BLaER1 treated with 17β-estradiol and CSF1 and Interleukin-3, amounts not matched to agents 10 nM and 100 nM (cell line): Measurements from ENCODE around the gene GABBR2.

ENCODE experiments used
- H3K27ac ChIP-seq, 11 experiments: shearing (Covaris generic); formaldehyde crosslinking; 2 replicates each; pipeline ENCODE4 v1.8.1; 2022
- H3K27me3 ChIP-seq, 11 experiments: shearing (Covaris generic); formaldehyde crosslinking; 2 replicates each; pipeline ENCODE4 v1.8.1; 2022
- H3K36me3 ChIP-seq, 11 experiments: shearing (Covaris generic); formaldehyde crosslinking; 2 replicates each; pipeline ENCODE4 v1.8.1; 2022
- H3K4me1 ChIP-seq, 10 experiments: shearing (Covaris generic); formaldehyde crosslinking; 2 replicates each; pipeline ENCODE4 v1.8.1; 2022
- H3K4me2 ChIP-seq, 11 experiments: shearing (Covaris generic); formaldehyde crosslinking; 2 replicates each; pipeline ENCODE4 v1.8.1; 2022
- H3K4me3 ChIP-seq, 10 experiments: shearing (Covaris generic); formaldehyde crosslinking; 2 replicates each; pipeline ENCODE4 v1.8.1; 2022
- H3K9ac ChIP-seq, 11 experiments: shearing (Covaris generic); formaldehyde crosslinking; 2 replicates each; pipeline ENCODE4 v1.8.1; 2022
- H3K9me3 ChIP-seq, 11 experiments: shearing (Covaris generic); formaldehyde crosslinking; replicated peaks in 1 of 11; 2 replicates each; pipeline ENCODE4 v1.8.1; 2022
- H4K20me1 ChIP-seq, 11 experiments: shearing (Covaris generic); formaldehyde crosslinking; 2 replicates each; pipeline ENCODE4 v1.8.1; 2022
- Cebpa-rat ChIP-seq, 11 experiments: shearing (Covaris generic); IDR thresholded peaks; 2 replicates each; pipeline ENCODE4 v1.8.1; 2022

Gene GABBR2

DNA sequence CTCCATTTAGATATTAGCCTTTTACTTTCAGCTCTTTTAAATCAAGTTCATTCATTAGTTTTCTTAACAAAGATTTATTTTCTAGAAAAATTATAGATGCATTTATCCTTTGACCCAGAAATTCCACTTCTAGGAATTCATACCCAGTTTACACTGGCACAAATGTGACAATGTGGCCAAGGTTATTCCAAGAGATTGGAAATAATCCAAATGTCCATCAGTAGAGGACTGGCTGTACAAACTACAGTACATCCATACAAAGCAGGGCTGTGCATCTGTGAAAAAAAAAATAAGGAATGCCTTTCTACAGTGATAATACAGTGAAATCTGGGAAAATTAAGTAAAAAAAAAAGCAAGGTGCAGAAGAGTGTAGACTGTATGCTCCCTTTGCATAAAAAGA, 149.2 kb downstream of the GABBR2 start:
- no peak overlapping the region for H3K4me2 ChIP-seq
- peaks cover 0 to 4% (median 0%) of the 10 kb centered on the region in 10 experiments; a peak in 2 of 20 replicates for H3K4me1 ChIP-seq
- no peak for TF ChIP-seq Cebpa-rat (IDR thresholded peaks at IDR 0.05)
- no peaks in the 10 kb centered on the region for H3K36me3 ChIP-seq
- H3K9me3 ChIP-seq, result no peaks in the 10 kb centered on the region
- H4K20me1 ChIP-seq, result no peaks in the 10 kb centered on the region
- H3K27me3 ChIP-seq, result no peaks in the 10 kb centered on the region
- no peak overlapping the region for H3K27ac ChIP-seq
- no peak overlapping the region for H3K9ac ChIP-seq
- H3K4me3 ChIP-seq, result no peak overlapping the region

DNA sequence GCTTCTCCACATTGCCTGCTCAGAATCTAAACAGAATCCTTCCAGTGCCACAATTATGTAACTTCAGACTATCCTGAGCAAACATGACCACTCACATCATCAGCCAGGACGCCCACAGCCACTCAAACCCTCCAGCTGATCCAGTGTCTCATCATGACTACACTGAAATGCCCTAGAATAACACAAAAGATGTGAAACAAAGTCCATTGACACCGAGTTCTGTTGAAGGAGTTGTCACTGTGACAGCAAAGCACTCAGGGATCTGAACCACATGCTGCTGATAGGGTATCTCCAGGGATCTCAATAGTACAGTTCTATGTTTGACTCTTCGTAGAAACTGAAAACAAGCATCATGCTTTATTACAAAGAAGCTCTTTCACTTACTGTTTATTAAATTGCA, 150.2 kb downstream of the GABBR2 start:
- Histone ChIP-seq H3K36me3 (no peaks in the 10 kb centered on the region), H3K27me3 (no peaks in the 10 kb centered on the region), H3K4me3 (no peak overlapping the region), H4K20me1 (no peaks in the 10 kb centered on the region), H3K4me1 (peaks cover 0 to 4% (median 0%) of the 10 kb centered on the region in 10 experiments; a peak in 2 of 20 replicates), H3K4me2 (no peak overlapping the region), H3K9me3 (no peaks in the 10 kb centered on the region), H3K27ac (no peak overlapping the region), H3K9ac (no peak overlapping the region)
- no peak for TF ChIP-seq Cebpa-rat (IDR thresholded peaks at IDR 0.05)

DNA sequence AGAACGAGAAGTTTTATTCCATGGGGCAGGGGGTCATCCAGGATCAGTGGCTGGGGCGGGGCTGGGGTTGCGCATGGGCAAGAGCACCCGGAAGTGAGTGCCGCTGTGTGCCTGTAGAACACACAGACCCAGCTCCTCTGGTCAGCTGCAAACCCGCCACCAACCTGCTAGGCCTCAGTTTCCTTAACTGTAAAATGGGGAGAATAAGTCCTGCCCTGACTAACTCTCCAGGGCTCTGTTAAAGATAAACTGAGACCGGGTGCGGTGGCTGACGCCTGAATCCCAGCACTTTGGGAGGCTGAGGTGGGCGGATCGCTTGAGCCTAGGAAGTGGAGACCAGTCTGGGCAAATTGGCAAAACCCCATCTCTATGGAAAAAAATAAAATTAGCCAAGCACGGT, 152.2 kb downstream of the GABBR2 start:
- no peaks in the 10 kb centered on the region for H3K27me3 ChIP-seq
- TF ChIP-seq Cebpa-rat (IDR thresholded peaks at IDR 0.05), result no peak
- no peaks in the 10 kb centered on the region for H3K9me3 ChIP-seq
- no peak overlapping the region for H3K4me3 ChIP-seq
- H3K4me2 ChIP-seq, result no peak overlapping the region
- no peaks in the 10 kb centered on the region for H4K20me1 ChIP-seq
- no peak overlapping the region for H3K9ac ChIP-seq
- H3K4me1 ChIP-seq, result no peaks in the 10 kb centered on the region
- no peak overlapping the region for H3K27ac ChIP-seq
- no peaks in the 10 kb centered on the region for H3K36me3 ChIP-seq

DNA sequence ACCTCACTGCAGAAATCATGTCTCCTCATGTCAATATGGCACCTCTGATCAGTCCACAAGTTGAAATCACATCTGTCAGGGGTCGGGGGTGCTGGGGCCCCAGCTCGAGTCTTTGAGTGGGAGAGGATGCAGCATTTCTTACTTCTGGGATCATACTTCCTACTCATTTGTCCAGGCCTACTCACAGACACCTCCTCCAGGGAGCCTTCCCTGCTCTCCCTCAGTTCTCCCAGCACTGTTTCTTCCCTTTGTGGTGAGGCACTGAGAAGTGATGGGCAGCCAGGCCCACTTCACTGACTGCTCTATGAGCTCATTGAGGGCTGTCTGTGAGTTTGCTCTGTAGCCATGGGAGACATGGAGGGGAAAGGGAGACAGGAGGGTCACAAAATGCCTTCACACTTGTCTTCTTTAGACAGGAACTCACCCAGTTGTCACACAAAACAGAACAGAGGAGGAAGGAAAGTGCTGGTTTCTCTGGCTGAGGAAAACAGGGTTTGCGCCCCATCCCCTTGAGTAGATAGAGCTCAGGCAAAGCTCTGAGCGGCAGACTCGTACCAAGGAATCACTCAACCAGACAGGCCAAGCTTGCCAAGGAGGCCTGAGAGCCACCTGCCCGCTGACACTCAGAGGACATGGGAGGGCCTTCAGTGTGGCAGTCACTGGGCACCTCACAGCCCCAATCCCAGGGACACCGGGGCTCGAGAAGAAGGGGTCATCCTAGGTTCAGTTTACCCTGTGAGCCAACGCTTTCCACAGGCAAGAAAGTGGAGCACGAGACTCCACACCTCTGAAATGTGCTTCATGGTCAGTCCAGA, 152.9 kb downstream of the GABBR2 start:
- TF ChIP-seq Cebpa-rat (IDR thresholded peaks at IDR 0.05), result no peak
- Histone ChIP-seq H3K9me3 (no peaks in the 10 kb centered on the region), H3K36me3 (no peaks in the 10 kb centered on the region), H3K27me3 (no peaks in the 10 kb centered on the region), H4K20me1 (no peaks in the 10 kb centered on the region), H3K9ac (no peak overlapping the region), H3K4me3 (no peak overlapping the region), H3K4me2 (no peak overlapping the region), H3K4me1 (no peaks in the 10 kb centered on the region), H3K27ac (no peak overlapping the region)

DNA sequence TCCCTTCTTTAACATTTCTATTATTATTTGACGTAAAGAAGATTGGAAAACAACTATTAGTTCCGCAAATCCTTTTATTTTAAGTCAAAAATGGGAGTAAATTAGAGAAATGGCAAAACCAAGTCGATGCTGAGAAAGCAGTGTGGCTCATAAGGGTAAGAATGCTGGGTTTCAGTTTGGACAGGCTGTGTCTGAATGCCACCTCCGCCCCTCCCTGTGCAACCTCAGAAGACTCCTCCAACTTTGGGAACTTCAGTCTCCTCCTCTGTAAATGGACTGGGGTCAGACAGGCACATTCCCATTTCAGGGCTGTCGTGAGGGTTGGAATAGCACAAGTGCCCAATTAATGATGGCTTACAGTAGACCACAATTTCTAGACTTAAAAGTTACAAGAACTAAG, 154.0 kb downstream of the GABBR2 start:
- Histone ChIP-seq H3K4me1 (peaks cover 0 to 10% (median 0%) of the 10 kb centered on the region in 10 experiments; a peak in 5 of 20 replicates), H3K4me3 (no peak overlapping the region)

DNA sequence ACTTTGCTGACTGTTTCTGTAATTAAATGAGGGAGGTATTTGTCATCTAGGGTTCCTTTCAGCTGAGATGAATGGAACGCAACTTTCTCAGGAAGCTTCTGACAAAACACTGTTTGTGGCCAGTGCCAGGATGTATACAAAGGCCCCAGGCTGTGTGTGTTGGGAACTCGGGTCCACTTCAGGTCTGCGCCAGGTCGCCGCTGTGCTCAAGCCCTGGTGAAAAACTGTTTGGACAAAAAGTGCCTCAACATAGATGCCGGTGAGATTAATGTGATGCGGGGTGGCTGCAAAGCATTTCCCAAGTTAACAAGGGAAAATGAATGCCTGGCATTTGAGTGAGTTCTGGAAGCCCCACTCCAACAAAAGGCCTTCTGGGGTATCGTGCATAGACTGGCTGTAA, 156.4 kb downstream of the GABBR2 start:
- no peak overlapping the region for H3K27ac ChIP-seq
- TF ChIP-seq Cebpa-rat (IDR thresholded peaks at IDR 0.05), result no peak
- H3K4me2 ChIP-seq, result no peak overlapping the region
- H4K20me1 ChIP-seq, result no peaks in the 10 kb centered on the region
- H3K9me3 ChIP-seq, result no peaks in the 10 kb centered on the region
- no peaks in the 10 kb centered on the region for H3K27me3 ChIP-seq
- no peak overlapping the region for H3K4me3 ChIP-seq
- H3K36me3 ChIP-seq, result no peaks in the 10 kb centered on the region
- H3K9ac ChIP-seq, result no peak overlapping the region
- peaks cover 0 to 12% (median 0%) of the 10 kb centered on the region in 10 experiments; a peak in 5 of 20 replicates for H3K4me1 ChIP-seq

More for the DNA sequence above, 154.0 kb downstream of the GABBR2 start:
- H3K27me3 ChIP-seq, result no peaks in the 10 kb centered on the region
- no peaks in the 10 kb centered on the region for H4K20me1 ChIP-seq
- H3K27ac ChIP-seq, result no peak overlapping the region
- no peak overlapping the region for H3K4me2 ChIP-seq
- H3K36me3 ChIP-seq, result no peaks in the 10 kb centered on the region
- no peak for TF ChIP-seq Cebpa-rat (IDR thresholded peaks at IDR 0.05)
- no peaks in the 10 kb centered on the region for H3K9me3 ChIP-seq
- H3K9ac ChIP-seq, result no peak overlapping the region

DNA sequence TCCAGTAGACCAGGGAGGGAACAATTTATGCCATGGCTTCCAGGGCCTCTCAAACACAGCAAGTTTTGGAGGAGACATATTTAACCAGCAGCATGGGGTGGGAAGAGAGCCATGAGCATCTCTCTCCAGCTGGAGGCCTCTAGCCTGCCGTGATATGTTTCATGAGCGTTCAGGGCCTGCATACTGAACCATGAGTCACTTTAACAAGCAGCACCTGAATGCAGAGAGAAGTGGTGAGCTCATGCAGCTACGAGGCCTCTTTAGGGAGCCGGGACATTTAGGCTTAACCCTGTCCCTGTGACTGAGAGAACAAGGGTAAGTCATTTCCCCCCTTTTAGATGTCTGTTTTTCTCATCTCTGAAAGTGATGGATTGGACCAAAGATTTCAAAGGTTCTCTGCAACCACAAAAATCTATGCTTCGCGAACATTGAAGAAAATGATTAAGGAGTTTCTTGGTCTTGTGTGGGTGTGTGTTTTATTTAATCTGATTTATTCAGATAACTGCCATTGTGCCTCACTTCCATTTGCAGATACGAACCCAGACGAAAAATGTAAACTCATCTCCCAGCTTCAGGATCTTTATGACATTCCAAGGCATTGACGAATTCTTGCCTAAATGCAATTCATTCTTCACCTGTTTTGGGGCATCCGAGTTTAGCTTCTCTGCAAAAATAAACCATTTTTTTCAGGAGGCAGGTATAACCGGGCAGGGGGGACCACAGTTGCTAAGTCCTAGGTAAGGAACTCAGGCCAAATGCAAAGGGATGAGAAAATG, 157.0 kb downstream of the GABBR2 start:
- TF ChIP-seq Cebpa-rat (IDR thresholded peaks at IDR 0.05), result no peak
- Histone ChIP-seq H3K27me3 (no peaks in the 10 kb centered on the region), H3K9ac (no peak overlapping the region), H3K36me3 (no peaks in the 10 kb centered on the region), H3K27ac (no peak overlapping the region), H3K4me1 (peaks cover 0 to 12% (median 0%) of the 10 kb centered on the region in 10 experiments; a peak in 5 of 20 replicates), H3K4me3 (no peak overlapping the region), H3K4me2 (no peak overlapping the region), H4K20me1 (no peaks in the 10 kb centered on the region), H3K9me3 (no peaks in the 10 kb centered on the region)

DNA sequence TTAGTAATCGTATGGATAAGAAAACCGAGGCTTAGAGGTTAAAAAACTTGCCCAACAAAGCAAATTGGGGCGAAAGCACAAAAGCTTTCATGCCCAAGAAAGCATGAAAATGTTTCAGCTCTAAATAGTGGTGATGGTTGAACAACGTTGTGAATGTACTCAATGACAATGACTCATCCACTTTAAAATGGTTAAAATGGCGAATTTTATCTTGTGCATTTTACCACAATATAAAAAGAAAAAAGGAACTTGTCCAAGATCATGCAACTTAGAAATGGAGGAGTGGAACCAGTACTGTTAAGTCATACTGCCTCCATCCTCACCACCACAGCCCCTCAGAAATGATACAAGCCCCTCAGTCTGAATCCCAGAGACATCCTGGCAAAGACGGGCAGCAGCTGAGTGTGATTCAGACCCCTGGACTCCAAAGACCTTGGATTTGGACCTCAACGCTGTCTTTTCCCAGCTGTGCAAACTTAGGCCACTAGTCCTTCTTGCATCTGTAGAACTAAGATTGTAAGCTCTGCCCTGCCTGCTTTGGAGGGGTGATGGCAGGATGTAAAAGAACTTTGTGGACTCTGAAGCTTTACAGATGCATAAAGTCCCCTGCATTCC, 158.4 kb downstream of the GABBR2 start:
- Histone ChIP-seq H3K36me3 (no peaks in the 10 kb centered on the region), H3K4me3 (no peak overlapping the region), H3K27ac (no peak overlapping the region), H3K4me2 (peak overlapping the region in 4 of 11 experiments; percentile 23 to 49 (median 38); a peak in 8 of 22 replicates), H3K27me3 (no peaks in the 10 kb centered on the region), H3K9me3 (no peaks in the 10 kb centered on the region), H3K9ac (no peak overlapping the region), H4K20me1 (no peaks in the 10 kb centered on the region), H3K4me1 (peaks cover 0 to 12% (median 0%) of the 10 kb centered on the region in 10 experiments; a peak in 5 of 20 replicates)
- TF ChIP-seq Cebpa-rat (IDR thresholded peaks at IDR 0.05), result no peak

DNA sequence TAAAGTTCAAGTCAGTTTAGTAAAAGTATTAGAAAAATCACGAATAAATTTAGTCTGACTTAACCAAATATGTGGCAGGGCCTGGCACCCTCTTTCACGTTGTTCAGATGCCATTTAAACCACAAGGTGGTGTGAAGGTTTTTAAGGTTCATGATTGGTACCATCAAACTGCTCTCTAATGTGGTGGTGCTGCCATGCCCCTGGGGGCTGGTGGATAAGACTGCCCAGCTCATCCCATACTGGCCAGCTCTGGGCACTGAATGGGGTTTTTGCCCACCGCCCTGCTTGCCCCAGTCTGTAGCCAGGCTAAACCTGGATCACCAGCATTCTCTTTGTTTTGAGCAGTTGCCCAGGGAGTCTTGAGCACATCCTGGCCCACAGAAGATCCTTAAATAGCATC, 159.3 kb downstream of the GABBR2 start:
- H3K4me2 ChIP-seq, result peak overlapping the region in 4 of 11 experiments; percentile 23 to 49 (median 38); a peak in 4 of 22 replicates
- TF ChIP-seq Cebpa-rat (IDR thresholded peaks at IDR 0.05), result no peak
- H3K9me3 ChIP-seq, result no peaks in the 10 kb centered on the region
- H4K20me1 ChIP-seq, result no peaks in the 10 kb centered on the region
- H3K27me3 ChIP-seq, result no peaks in the 10 kb centered on the region
- H3K4me1 ChIP-seq, result peaks cover 0 to 12% (median 0%) of the 10 kb centered on the region in 10 experiments; a peak in 5 of 20 replicates
- H3K9ac ChIP-seq, result no peak overlapping the region
- H3K36me3 ChIP-seq, result no peaks in the 10 kb centered on the region
- no peak overlapping the region for H3K4me3 ChIP-seq
- no peak overlapping the region for H3K27ac ChIP-seq
